Activated CD4-positive, alpha-beta T cell treated with anti-CD3 and anti-CD28 coated beads, Interleukin-10, Interleukin-2, amounts not matched to agents 100 ng/mL and 50 ng/mL, durations not matched to agents 16 hours and 8 hours (primary cell): ENCODE measurements around the gene SERPINA3.
"Not testable (repeated sequence)": the region's sequence is repeated elsewhere in the genome, so short reads cannot be mapped to it uniquely, and the experiment has no call there.

Source experiments
- DNase-seq: peaks from one replicate; pipeline ENCODE4 v3.0.0-alpha.2; 2020

Gene SERPINA3

GRCh38 chr14:94636744-94637412 lies 24.7 kb downstream of the SERPINA3 start:
- DNase-seq = no peak

DNA sequence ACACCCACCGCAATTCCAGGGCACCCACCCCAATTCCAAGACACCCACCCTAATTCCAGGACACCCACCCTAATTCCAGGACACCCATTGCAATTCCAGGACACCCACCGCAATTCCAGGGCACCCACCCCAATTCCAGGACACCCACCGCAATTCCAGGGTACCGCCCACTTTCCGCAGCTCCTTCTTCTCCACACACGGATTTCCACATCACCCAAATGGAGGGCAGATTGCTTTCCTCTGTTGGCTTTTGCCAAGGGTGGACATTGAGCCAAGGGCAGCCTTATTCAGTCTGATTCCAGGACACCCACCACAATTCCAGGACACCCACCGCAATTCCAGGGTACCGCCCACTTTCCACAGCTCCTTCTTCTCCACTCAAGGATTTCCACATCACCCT lies 25.6 kb downstream of the SERPINA3 start:
- not testable (repeated sequence) for DNase-seq

DNA sequence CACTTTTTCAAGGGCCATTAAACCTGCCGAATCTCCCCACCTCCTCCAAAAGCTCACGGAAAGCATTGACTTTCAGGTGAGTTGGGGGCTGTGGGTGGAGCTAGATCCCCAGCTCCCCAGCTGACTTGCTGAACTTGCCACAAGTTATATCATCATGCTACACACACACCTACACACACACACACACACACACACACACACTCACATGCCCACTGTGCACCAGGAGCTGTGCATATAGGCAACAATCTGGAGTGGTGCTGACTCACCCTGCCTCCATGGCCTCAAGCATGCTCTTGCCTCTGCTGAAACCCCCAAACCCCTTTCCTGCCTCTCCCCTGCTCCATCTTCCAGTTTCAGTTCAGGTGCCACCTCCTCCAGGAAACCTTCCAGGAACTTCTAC lies 26.1 kb downstream of the SERPINA3 start:
- no peak for DNase-seq

GRCh38 chr14:94638961-94639817 lies 27.0 kb downstream of the SERPINA3 start:
- DNase-seq = no peak

DNA sequence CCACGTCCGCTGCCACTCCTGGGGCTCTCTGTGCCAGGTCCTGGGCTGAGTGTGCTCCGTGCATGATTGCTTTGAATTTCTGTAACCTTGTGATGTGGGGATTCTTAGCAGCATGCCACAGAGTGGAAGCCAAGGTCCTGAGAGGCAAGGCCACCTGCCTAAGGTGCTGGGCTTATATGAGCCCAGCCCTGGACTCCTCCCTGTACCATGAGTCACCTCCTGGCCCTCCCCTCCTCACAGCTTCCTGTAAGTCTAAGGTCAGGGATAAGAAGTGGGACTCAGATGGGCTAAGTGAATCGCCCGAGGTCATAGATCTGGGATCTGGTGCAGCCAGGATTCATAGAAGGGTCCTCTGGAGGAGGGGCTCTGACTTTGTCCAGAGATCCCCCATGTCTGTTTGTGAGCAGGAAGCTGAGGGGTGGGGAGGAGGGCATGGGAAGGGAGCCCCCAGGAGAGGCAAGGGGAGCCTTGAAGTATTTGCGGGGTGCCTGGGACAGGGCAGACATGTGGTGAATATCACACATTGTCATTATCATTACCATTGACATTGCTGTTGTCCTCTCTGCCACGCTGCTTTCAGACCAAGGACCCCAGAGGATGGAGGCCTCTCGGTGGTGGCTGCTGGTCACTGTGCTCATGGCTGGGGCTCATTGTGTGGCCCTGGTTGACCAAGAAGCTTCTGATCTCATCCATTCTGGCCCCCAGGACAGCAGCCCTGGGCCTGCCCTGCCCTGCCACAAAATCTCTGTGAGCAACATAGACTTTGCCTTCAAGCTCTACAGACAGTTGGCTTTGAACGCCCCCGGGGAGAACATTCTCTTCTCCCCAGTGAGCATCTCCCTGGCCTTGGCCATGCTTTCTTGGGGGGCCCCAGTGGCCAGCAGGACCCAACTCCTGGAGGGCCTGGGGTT lies 28.8 kb downstream of the SERPINA3 start:
- no peak for DNase-seq

- no peak for DNase-seq
These were observed 29.4 kb downstream of the SERPINA3 start for GRCh38 chr14:94641632-94641955.

- DNase-seq = no peak
These were observed 31.3 kb downstream of the SERPINA3 start for GRCh38 chr14:94643316-94644101.

GRCh38 chr14:94644102-94644535 lies 31.9 kb downstream of the SERPINA3 start:
- DNase-seq = no peak

GRCh38 chr14:94646066-94646465 lies 33.9 kb downstream of the SERPINA3 start:
- DNase-seq = no peak

DNA sequence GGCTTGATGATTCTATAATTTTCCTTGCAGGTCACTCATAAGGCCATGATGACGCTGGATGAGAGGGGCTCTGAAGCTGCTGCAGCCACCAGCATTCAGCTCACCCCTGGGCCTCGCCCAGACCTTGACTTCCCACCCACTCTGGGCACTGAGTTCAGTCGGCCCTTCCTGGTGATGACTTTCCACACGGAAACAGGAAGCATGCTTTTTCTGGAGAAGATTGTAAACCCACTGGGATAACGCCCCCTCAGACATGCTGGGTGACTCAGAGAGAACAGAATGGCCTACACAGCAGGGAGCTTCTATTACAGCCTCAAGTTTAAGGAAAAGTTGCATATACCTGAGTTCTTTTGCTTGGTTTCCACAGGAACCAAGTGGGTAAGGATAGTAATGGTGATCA lies 34.3 kb downstream of the SERPINA3 start:
- DNase-seq = no peak

DNA sequence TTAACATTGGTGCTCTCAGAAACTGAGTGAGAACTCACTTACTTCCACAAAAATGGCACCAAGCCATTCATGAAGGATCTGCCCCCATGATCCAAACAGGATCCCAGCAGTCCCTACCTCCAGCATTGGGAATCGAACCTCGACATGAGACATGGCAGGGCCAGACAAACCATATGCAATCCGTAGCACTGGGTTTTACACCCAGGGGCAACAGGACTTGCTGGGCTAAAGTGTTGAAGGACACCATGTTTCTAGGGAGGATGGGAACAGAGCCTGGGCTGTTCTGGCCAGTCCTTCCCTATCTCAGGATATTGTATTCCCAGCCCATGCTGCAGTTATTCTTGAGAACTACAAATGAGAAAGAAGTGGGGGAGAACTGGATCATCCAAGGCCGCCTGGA lies 36.6 kb downstream of the SERPINA3 start:
- no peak for DNase-seq

GRCh38 chr14:94649543-94650443 lies 37.6 kb downstream of the SERPINA3 start:
- DNase-seq = no peak

- DNase-seq = no peak
These were observed 38.2 kb downstream of the SERPINA3 start for GRCh38 chr14:94650444-94650775.

DNA sequence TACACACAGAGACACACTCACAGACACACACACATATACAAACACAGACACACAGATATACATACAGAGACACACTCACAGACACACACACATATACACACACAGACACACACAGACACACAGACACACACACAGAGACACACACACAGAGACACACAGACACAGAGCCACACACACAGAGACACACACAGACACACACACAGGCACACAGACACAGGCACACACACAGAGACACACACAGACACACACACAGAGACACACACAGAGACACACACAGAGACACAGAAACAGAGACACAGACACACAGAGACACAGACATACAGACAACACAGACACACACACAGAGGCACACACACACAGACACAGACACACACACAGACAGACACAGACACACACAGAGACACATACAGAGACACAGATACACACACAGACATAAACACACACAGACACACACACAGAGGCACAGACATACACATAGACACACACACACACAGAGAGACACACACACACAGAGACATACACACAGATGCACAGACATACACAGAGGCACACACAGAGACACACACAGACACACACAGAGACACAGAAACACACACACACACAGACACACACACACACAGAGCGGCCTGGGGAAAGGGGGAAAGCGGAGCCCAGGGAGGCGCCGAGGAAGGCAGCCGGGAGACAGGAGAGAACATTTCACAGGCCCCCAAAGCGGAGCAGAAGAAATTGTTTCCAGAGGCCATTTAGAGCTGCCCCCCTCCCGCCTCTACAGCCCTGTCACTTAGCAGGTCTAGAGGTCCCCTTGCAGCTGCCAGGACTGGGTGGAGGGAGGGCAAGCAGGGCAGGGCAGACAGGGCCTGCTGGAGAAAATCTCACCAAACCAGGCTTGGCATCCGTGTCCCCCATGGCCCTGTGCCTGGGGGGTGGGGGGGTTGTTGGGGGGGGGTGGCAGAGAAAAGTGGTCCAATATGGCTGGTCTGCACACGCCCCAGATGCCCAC lies 38.9 kb downstream of the SERPINA3 start:
- no peak for DNase-seq

- DNase-seq = no peak
These were observed 41.1 kb downstream of the SERPINA3 start for GRCh38 chr14:94653321-94653720.

GRCh38 chr14:94654071-94654861 lies 42.1 kb downstream of the SERPINA3 start:
- no peak for DNase-seq

GRCh38 chr14:94655169-94655710 lies 43.0 kb downstream of the SERPINA3 start:
- no peak for DNase-seq

GRCh38 chr14:94656043-94656442 lies 43.9 kb downstream of the SERPINA3 start:
- DNase-seq = no peak

GRCh38 chr14:94659256-94659655 lies 47.1 kb downstream of the SERPINA3 start:
- DNase-seq = no peak
